BE2C (cell line): ENCODE measurements around the gene KIF19.

ENCODE experiments used
- DNase-seq: peaks from one replicate; pipeline ENCODE4 v3.0.0-alpha.2; 2020
- H3K27me3 ChIP-seq: fragments of 250-450 bp; sonication (Bioruptor Pico); 2 replicates; pipeline ENCODE4 v1.5.1; 2020; ENCODE audit warnings: mild to moderate bottlenecking
- H3K36me3 ChIP-seq: fragments of 250-450 bp; sonication (Bioruptor Pico); 2 replicates; pipeline ENCODE4 v1.5.1; 2020; ENCODE audit warnings: mild to moderate bottlenecking
- H3K4me1 ChIP-seq: fragments of 250-450 bp; sonication (Bioruptor Pico); 2 replicates; pipeline ENCODE4 v1.5.1; 2020
- H3K4me3 ChIP-seq: 2 replicates; pipeline ENCODE4 v1.5.1; 2011; ENCODE audit warnings: low read depth, low read length
- H3K9me3 ChIP-seq: fragments of 250-450 bp; sonication (Bioruptor Pico); 2 replicates; pipeline ENCODE4 v1.5.1; 2020
- CTCF ChIP-seq: IDR thresholded peaks from 2 replicates; pipeline ENCODE4 v1.5.1; 2012; ENCODE audit warnings: mild to moderate bottlenecking, low read depth, low read length

The KIF19 gene

DNA sequence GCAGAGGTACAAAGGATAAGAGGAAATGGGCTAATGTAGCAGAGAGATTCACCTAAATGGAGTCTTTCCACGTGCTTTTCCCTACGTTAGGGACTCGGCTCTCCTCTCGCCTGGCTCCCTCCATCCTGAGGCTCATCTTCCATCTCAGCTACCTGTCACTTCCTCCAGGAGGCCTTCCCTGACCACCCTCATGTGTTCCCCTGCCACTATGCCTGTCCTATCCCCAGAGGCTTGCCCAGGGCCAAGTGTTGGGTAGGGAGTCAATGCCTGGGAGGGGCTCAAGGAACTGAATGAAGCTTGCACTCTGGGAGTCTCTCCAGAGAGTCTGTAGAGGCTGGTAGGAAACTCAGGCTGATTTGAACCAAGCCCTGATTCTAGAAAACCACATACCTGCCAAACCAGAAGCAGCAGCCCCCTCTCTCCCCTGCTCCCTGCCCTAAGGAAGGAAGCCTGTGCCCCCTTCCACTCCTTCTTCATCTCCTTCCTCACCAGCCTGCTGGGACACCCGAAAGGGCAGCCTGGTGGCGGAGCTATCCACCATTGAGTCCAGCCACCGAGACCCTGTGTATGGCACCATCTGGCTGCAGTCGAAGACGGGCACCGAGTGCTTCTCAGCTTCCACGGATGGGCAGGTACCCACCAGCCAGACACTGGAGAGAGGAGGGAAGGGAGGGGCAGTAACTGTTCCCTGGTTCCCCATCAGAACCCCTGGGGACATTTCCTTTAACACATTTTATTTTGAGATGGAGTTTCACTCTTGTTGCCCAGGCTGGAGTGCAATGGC lies 26.6 kb upstream of the KIF19 start:
- DNase-seq, result no peak
- H3K36me3 ChIP-seq, result no peaks in the 10 kb centered on the region
- no peaks in the 10 kb centered on the region for H3K27me3 ChIP-seq
- H3K4me1 ChIP-seq, result peaks cover 6% of the 10 kb centered on the region
- H3K9me3 ChIP-seq, result no peaks in the 10 kb centered on the region
- H3K4me3 ChIP-seq, result no peak overlapping the region
- no peak for TF ChIP-seq CTCF

DNA sequence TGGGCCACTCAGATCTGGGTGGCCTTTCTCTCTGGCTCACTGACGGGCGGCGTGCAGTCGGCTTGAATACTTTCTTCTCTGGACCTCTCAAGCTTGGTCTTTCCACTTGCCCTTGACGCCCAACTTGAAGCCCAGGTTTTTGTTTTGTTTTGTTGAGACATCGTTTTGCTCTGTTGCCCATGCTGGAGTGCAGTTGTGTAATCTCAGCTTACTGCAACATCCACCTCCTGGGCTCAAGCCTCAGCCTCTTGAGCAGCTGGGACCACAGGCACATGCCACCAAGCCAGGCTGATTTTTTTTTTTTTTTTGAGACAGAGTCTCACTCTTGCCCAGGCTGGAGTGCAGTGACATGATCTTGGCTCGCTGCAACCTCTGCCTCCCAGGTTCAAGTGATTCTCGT lies 22.7 kb upstream of the KIF19 start:
- Histone ChIP-seq H3K4me3 (no peak overlapping the region), H3K9me3 (no peaks in the 10 kb centered on the region), H3K36me3 (no peaks in the 10 kb centered on the region), H3K27me3 (no peaks in the 10 kb centered on the region), H3K4me1 (no peaks in the 10 kb centered on the region)
- no peak for DNase-seq
- no peak for TF ChIP-seq CTCF

- Histone ChIP-seq H3K4me1 (no peaks in the 10 kb centered on the region), H3K36me3 (no peaks in the 10 kb centered on the region), H3K9me3 (no peaks in the 10 kb centered on the region), H3K4me3 (no peak overlapping the region), H3K27me3 (no peaks in the 10 kb centered on the region)
- TF ChIP-seq CTCF, result no peak
- no peak for DNase-seq
Observed at GRCh38 chr17:74304184-74304583, 21.8 kb upstream of the KIF19 start.

DNA sequence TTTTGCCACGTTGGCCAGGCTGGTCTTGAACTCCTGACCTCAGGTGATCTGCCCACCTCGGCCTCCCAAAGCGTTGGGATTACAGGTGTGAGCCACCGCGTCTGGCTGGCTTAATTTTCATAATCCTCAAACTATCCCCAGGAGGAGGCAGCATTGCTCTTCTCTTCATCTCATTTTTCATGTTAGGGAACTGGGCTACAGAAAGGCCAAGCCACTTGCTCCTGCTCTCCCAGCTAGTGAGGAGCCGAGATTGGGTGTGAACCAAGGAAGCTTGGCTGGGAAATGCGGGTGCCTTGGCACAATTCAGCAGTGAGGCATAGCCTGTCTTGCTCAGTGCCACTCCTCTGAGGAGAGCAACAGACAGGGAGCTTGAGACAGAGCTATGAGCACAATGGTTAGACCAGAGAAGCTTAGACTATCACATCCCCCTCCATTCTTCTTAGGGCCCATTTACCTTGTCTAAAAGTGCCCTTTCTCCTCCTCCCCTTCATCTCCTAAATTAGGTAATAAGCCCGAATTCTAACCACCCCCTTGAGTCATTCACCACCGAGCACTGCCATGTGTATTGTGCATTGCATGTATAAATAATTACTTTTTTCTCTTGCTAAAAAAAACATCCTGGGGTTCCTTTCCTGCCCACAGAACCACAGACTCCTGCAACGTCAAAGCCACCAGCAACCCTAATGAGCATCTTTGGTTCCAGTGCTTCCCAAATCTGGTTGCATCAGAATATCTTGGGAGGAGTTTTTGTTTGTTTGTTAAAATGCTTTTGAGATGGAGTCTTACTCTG lies 20.0 kb upstream of the KIF19 start:
- no peaks in the 10 kb centered on the region for H3K4me1 ChIP-seq
- DNase-seq, result no peak
- no peak overlapping the region for H3K4me3 ChIP-seq
- no peaks in the 10 kb centered on the region for H3K36me3 ChIP-seq
- TF ChIP-seq CTCF, result peak; percentile 18; the same call in 1 of the 2 replicates
- H3K9me3 ChIP-seq, result no peaks in the 10 kb centered on the region
- H3K27me3 ChIP-seq, result 0 out of 2 replicates have a peak, but pooled peaks cover 2% of the 10 kb centered on the region

GRCh38 chr17:74307984-74308773 lies 17.8 kb upstream of the KIF19 start:
- H3K9me3 ChIP-seq, result no peaks in the 10 kb centered on the region
- H3K4me3 ChIP-seq, result no peak overlapping the region
- no peaks in the 10 kb centered on the region for H3K4me1 ChIP-seq
- H3K27me3 ChIP-seq, result 0 out of 2 replicates have a peak, but pooled peaks cover 2% of the 10 kb centered on the region
- no peak for TF ChIP-seq CTCF
- no peaks in the 10 kb centered on the region for H3K36me3 ChIP-seq
- DNase-seq, result no peak
